T-helper 2 cell treated with Interferon-gamma antibody and Interleukin-4, amounts not matched to agents 5 μg/mL and 100 μg/mL, for 36 hours (primary cell): ENCODE measurements around the gene FBXO2.

Experiments
- DNase-seq: peaks from one replicate; pipeline ENCODE4 v3.0.0; 2021; ENCODE audit warnings: low spot score
- H3K27ac Mint-ChIP-seq: one replicate; pipeline ENCODE4 v1.8.0; 2021; ENCODE audit warnings: mild to moderate bottlenecking, mixed read lengths
- H3K27me3 Mint-ChIP-seq: one replicate; pipeline ENCODE4 v1.8.0; 2021; ENCODE audit warnings: low read depth, mixed read lengths
- H3K36me3 Mint-ChIP-seq: one replicate; pipeline ENCODE4 v1.8.0; 2021; ENCODE audit warnings: low read depth, mixed read lengths
- H3K4me1 Mint-ChIP-seq: one replicate; pipeline ENCODE4 v1.8.0; 2021; ENCODE audit warnings: low read depth, mixed read lengths
- H3K4me3 Mint-ChIP-seq: one replicate; pipeline ENCODE4 v1.8.0; 2022; ENCODE audit warnings: mild to moderate bottlenecking, moderate library complexity, mixed read lengths
- H3K9me3 Mint-ChIP-seq: one replicate; pipeline ENCODE4 v1.8.0; 2021; ENCODE audit warnings: mixed read lengths

Gene FBXO2

GRCh38 chr1:11598461-11598860, 55.8 kb downstream of the FBXO2 start:
- no peaks in the 10 kb centered on the region for H3K27me3 Mint-ChIP-seq
- H3K9me3 Mint-ChIP-seq = no peaks in the 10 kb centered on the region
- no peaks in the 10 kb centered on the region for H3K36me3 Mint-ChIP-seq
- no peak overlapping the region for H3K27ac Mint-ChIP-seq
- no peaks in the 10 kb centered on the region for H3K4me1 Mint-ChIP-seq
- DNase-seq = no peak
- H3K4me3 Mint-ChIP-seq = no peak overlapping the region
